Measurements from ENCODE around the gene FRMPD4.

Gene FRMPD4

DNA sequence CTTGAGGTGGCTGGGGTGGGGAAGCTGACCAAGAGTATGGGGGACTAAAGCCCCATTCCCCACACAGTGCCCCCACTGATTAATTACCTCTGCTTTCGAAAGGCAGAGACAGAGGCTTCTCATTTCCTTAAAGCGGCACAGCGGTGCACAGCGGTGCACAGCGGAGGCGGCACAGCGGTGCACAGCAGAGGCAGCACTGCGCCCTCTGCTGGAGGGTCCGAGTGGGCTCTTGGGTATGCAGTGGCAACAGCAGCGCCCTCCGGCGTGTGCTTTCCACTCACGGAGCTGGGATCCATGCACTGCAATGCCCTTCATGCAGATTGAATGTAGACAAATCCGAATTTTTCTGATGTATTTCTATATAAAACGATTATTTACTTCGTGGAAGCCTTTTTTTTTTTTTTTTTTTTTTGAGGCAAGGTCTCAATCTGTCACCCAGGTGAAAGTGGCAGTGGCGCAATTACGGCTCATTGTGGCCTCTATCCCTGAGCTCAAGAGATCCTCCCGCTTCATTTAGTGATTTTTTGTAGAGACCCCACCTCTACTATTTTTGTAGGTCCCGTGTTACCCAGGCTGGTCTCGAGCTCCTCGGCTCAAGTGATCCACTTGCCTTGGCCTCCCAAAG, 633.3 kb downstream of the FRMPD4 start:
- peak; percentile 68 for TF ChIP-seq CTCF (IDR thresholded peaks at IDR 0.05; ENCODE audit: control insufficient read depth, insufficient read depth, low read depth, low read length, missing control alignments)
- no peak for DNase-seq (ENCODE audit: low read depth)
- no peak overlapping the region for H3K4me3 ChIP-seq (ENCODE audit: control insufficient read depth, low read depth, low read length)
